A549 (cell line): Measurements from ENCODE around the gene FYB1.

Source experiments
- BHLHE40 ChIP-seq: IDR thresholded peaks from 2 replicates; pipeline ENCODE4 v1.6.1; 2012; ENCODE audit warnings: low read depth, low read length, inconsistent platforms
- CEBPB ChIP-seq, 2 experiments: fragments of >200 bp in 1 of 2; sonication (Bioruptor Twin) in 1 of 2; formaldehyde crosslinking in 1 of 2; IDR thresholded peaks; 2 replicates each; pipeline ENCODE4 v1.6.1; 2012 to 2016
- CHD4 ChIP-seq: fragments of 200-600 bp; sonication (generic); IDR thresholded peaks from 2 replicates; pipeline ENCODE4 v1.6.1; 2016; ENCODE audit warnings: antibody characterized with exemption, mild to moderate bottlenecking, borderline replicate concordance
- EP300 ChIP-seq, 2 experiments: fragments of >200 bp; sonication (Bioruptor Twin); formaldehyde crosslinking; IDR thresholded peaks; 2 replicates in 1 of 2; 3 replicates in 1 of 2; pipeline ENCODE4 v1.6.1; 2016 to 2017
- ESRRA ChIP-seq: fragments of 150-350 bp; IDR thresholded peaks from 2 replicates; pipeline ENCODE4 v1.6.1; 2014; ENCODE audit warnings: mild to moderate bottlenecking, low read length, borderline replicate concordance
- HDAC2 ChIP-seq: fragments of 200-600 bp; sonication (generic); IDR thresholded peaks from 2 replicates; pipeline ENCODE4 v1.6.1; 2016
- JUN ChIP-seq, 2 experiments: fragments of >200 bp; sonication (Bioruptor Twin); formaldehyde crosslinking; IDR thresholded peaks; 2 replicates in 1 of 2; 3 replicates in 1 of 2; pipeline ENCODE4 v1.6.1; 2016 to 2017
- KDM1A ChIP-seq: fragments of 200-600 bp; sonication (generic); IDR thresholded peaks from 2 replicates; pipeline ENCODE4 v1.6.1; 2016; ENCODE audit warnings: low read depth, mild to moderate bottlenecking
- MAFK ChIP-seq: fragments of 450-650 bp; IDR thresholded peaks from 2 replicates; pipeline ENCODE4 v1.6.1; 2014; ENCODE audit not compliant: partially characterized antibody
- POLR2A ChIP-seq: IDR thresholded peaks from 2 replicates; pipeline ENCODE4 v1.6.1; 2012; ENCODE audit warnings: mild to moderate bottlenecking, low read length
- TF ChIP-seq, protein P1 (sequence below): fragments of 200-600 bp; sonication (generic); IDR thresholded peaks from 2 replicates; pipeline ENCODE4 v1.6.1; 2016; ENCODE audit warnings: antibody characterized with exemption, mild to moderate bottlenecking, moderate library complexity
- TF ChIP-seq, protein P2 (sequence below): fragments of >200 bp; sonication (Bioruptor Twin); formaldehyde crosslinking; IDR thresholded peaks from 3 replicates; pipeline ENCODE4 v1.5.1; 2016

DNA sequence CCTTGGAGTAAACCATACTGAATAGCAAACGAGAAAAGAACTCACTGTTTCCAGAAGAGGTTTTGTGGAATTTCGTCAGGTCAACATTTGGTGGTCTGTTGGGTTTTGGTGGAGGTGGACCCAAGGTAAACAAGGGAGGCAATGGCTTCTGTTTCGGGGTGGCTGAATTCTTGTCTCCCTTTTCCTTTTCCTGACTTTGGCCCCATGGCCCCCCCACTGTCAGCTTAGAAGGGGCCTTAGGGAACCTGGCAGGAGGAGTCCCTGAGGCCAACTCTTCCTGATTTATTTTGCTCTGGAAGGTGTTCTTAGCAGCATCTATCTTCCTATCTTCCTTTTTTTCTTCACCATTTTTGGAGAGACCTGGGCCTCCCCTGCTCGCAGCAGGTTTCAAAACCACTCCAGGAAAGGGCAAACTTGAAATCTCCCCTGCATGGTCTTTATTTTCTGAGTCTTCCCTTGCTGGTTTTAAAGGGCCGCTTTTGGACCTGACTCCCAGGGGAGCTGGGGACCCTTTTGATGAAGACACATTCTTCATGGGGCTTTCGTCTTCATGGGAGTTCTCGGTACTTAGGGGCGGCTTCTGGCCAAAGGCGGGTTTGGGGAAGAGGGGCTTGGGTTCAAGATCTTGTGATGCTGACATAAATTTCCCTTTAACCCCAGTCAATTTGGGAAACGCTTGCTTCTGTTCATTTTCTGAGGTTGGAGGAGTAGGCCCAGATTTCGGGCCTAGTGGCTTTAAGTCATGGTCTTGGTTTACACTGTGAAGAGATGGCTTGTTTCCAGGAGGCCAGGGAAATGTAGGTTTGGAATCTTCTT, 17.4 kb downstream of the FYB1 start:
- no peak for TF ChIP-seq KDM1A
- TF ChIP-seq, protein P1, sequence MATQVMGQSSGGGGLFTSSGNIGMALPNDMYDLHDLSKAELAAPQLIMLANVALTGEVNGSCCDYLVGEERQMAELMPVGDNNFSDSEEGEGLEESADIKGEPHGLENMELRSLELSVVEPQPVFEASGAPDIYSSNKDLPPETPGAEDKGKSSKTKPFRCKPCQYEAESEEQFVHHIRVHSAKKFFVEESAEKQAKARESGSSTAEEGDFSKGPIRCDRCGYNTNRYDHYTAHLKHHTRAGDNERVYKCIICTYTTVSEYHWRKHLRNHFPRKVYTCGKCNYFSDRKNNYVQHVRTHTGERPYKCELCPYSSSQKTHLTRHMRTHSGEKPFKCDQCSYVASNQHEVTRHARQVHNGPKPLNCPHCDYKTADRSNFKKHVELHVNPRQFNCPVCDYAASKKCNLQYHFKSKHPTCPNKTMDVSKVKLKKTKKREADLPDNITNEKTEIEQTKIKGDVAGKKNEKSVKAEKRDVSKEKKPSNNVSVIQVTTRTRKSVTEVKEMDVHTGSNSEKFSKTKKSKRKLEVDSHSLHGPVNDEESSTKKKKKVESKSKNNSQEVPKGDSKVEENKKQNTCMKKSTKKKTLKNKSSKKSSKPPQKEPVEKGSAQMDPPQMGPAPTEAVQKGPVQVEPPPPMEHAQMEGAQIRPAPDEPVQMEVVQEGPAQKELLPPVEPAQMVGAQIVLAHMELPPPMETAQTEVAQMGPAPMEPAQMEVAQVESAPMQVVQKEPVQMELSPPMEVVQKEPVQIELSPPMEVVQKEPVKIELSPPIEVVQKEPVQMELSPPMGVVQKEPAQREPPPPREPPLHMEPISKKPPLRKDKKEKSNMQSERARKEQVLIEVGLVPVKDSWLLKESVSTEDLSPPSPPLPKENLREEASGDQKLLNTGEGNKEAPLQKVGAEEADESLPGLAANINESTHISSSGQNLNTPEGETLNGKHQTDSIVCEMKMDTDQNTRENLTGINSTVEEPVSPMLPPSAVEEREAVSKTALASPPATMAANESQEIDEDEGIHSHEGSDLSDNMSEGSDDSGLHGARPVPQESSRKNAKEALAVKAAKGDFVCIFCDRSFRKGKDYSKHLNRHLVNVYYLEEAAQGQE, result no peak
- TF ChIP-seq, protein P2, sequence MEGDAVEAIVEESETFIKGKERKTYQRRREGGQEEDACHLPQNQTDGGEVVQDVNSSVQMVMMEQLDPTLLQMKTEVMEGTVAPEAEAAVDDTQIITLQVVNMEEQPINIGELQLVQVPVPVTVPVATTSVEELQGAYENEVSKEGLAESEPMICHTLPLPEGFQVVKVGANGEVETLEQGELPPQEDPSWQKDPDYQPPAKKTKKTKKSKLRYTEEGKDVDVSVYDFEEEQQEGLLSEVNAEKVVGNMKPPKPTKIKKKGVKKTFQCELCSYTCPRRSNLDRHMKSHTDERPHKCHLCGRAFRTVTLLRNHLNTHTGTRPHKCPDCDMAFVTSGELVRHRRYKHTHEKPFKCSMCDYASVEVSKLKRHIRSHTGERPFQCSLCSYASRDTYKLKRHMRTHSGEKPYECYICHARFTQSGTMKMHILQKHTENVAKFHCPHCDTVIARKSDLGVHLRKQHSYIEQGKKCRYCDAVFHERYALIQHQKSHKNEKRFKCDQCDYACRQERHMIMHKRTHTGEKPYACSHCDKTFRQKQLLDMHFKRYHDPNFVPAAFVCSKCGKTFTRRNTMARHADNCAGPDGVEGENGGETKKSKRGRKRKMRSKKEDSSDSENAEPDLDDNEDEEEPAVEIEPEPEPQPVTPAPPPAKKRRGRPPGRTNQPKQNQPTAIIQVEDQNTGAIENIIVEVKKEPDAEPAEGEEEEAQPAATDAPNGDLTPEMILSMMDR, result no peak
- TF ChIP-seq EP300 (IDR thresholded peaks at IDR 0.05), result no peak
- TF ChIP-seq CEBPB (IDR thresholded peaks at IDR 0.05), result no peak
- TF ChIP-seq JUN (IDR thresholded peaks at IDR 0.05), result no peak
- TF ChIP-seq POLR2A, result no peak
- no peak for TF ChIP-seq HDAC2
- no peak for TF ChIP-seq CHD4
- no peak for TF ChIP-seq ESRRA
- TF ChIP-seq MAFK, result no peak
- no peak for TF ChIP-seq BHLHE40
